K562 (cell line): Measurements from ENCODE around the gene WSCD2. TPM values are rescaled to one million over a fixed set of nuclear protein-coding genes. Genes with fewer than 3 reads are reported as not detected.

ENCODE experiments used
- ATAC-seq: fragments of 200-7000 bp; cut with Tn5 transposase; 3 replicates; pipeline ENCODE4 v1.9.1; 2020; ENCODE audit warnings: moderate library complexity
- BruUV-seq: library from RNA; stranded (reverse); fragments of 400-500 nt; replicated peaks from 2 replicates; lab custom pipeline; 2021; lab: Mats Ljungman, UMichigan
- CTCF ChIA-PET: fragments of 300-600 bp; formaldehyde crosslinking; extraction: SDS; loops from one replicate; lab custom pipeline; 2021; ENCODE audit warnings: low intra/inter-chr PET ratio; lab: Yijun Ruan, JAX
- POLR2A ChIA-PET: fragments of 300-600, 350-650 bp; sonication (Branson Sonifier 250); formaldehyde crosslinking; extraction: SDS; loops from one replicate; lab custom pipeline; 2021; ENCODE audit warnings: antibody characterized with exemption, inconsistent platforms; lab: Yijun Ruan, JAX
- DNase-seq, 4 experiments: peaks; one replicate each; pipeline versions ENCODE4 v3.0.0 to v3.0.0-alpha.2; 2011 to 2018; ENCODE audit warnings: low spot score in 3 of 4, mixed read lengths in 3 of 4; ENCODE audit errors: extremely low read depth in 1 of 4
- FAIRE-seq: peaks from 2 replicates; lab custom pipeline; 2011; peaks lifted over from hg19 to GRCh38; lab: Jason Lieb, UNC
- H2AFZ ChIP-seq: 2 replicates; pipeline ENCODE4 v1.6.0; 2011; ENCODE audit warnings: low read depth, low read length, control low read depth, inconsistent platforms
- H3K27ac ChIP-seq: fragments of 200-600 bp; 3 replicates; pipeline ENCODE4 v1.8.0; 2011; ENCODE audit warnings: low read depth, mild to moderate bottlenecking, control low read depth, inconsistent platforms, low read length, moderate library complexity, mixed read lengths; ENCODE audit errors: extremely low read depth
- H3K27me3 ChIP-seq, 2 experiments: fragments of 300-600 bp in 1 of 2; 2 replicates in 1 of 2; 3 replicates in 1 of 2; pipeline versions ENCODE4 v1.6.0 to v1.8.0; 2011; ENCODE audit warnings: inconsistent platforms in 2 of 2, low read length in 2 of 2, mild to moderate bottlenecking in 1 of 2, mixed read lengths in 1 of 2, moderate library complexity in 1 of 2; ENCODE audit not compliant: control insufficient read depth in 2 of 2, insufficient read depth in 2 of 2
- H3K36me3 ChIP-seq: fragments of 300-600 bp; 3 replicates; pipeline ENCODE4 v1.8.0; 2011; ENCODE audit warnings: mild to moderate bottlenecking, low read length, inconsistent platforms; ENCODE audit not compliant: control insufficient read depth, insufficient read depth
- H3K4me1 ChIP-seq, 2 experiments: fragments of 200-600 bp in 1 of 2; replicated peaks in 1 of 2; 2 replicates in 1 of 2; 3 replicates in 1 of 2; pipeline versions ENCODE4 v1.5.1 to v1.8.0; 2011; ENCODE audit warnings: inconsistent platforms in 2 of 2, low read length in 2 of 2, mild to moderate bottlenecking in 1 of 2, mixed read lengths in 1 of 2, moderate library complexity in 1 of 2; ENCODE audit not compliant: control insufficient read depth in 2 of 2, insufficient read depth in 2 of 2
- H3K4me2 ChIP-seq: 2 replicates; pipeline ENCODE4 v1.6.1; 2011; ENCODE audit warnings: low read length, control low read depth, inconsistent platforms, mixed read lengths; ENCODE audit not compliant: insufficient read depth
- H3K4me3 ChIP-seq: fragments of 200-600 bp; sonication (generic), shearing (Covaris generic); 2 replicates; pipeline ENCODE4 v1.5.1; 2016; ENCODE audit warnings: control low read depth, inconsistent platforms
- H3K79me2 ChIP-seq: fragments of 200-600 bp; 3 replicates; pipeline ENCODE4 v1.8.0; 2011; ENCODE audit warnings: low read length, inconsistent platforms; ENCODE audit not compliant: control insufficient read depth, insufficient read depth
- H3K9ac ChIP-seq, 2 experiments: 2 replicates each; pipeline versions ENCODE4 v1.6.0 to v1.6.1; 2011; ENCODE audit warnings: low read depth in 2 of 2, low read length in 2 of 2, control low read depth in 1 of 2, inconsistent platforms in 1 of 2, mild to moderate bottlenecking in 1 of 2, mixed read lengths in 1 of 2; ENCODE audit not compliant: insufficient read depth in 1 of 2
- H3K9me1 ChIP-seq: one replicate; pipeline ENCODE4 v1.6.0; 2011; ENCODE audit warnings: inconsistent platforms, mild to moderate bottlenecking, low read length, moderate library complexity; ENCODE audit not compliant: control insufficient read depth, insufficient read depth
- H3K9me3 ChIP-seq: replicated peaks from 2 replicates; pipeline ENCODE4 v1.5.1; 2011; ENCODE audit warnings: low read depth, low read length, inconsistent platforms; ENCODE audit not compliant: control insufficient read depth, insufficient read depth
- H4K20me1 ChIP-seq: replicated peaks from 2 replicates; pipeline ENCODE4 v1.6.1; 2011; ENCODE audit warnings: low read length, inconsistent platforms, mixed read lengths; ENCODE audit not compliant: control insufficient read depth, insufficient read depth
- BHLHE40 ChIP-seq: IDR thresholded peaks from 2 replicates; pipeline ENCODE4 v1.6.1; 2011; ENCODE audit warnings: low read length, improper control_type of control experiment
- BMI1 ChIP-seq: fragments of 150-350 bp; IDR thresholded peaks from 2 replicates; pipeline ENCODE4 v1.6.1; 2014; ENCODE audit warnings: low read length
- CBFA2T3 ChIP-seq: fragments of 450-650 bp; IDR thresholded peaks from 2 replicates; pipeline ENCODE4 v1.6.1; 2017
- CBFB ChIP-seq: sonication (generic); formaldehyde crosslinking; IDR thresholded peaks from 2 replicates; pipeline ENCODE4 v1.4.0; 2020; ENCODE audit warnings: mild to moderate bottlenecking, missing genetic modification reagents
- CEBPB ChIP-seq: fragments of 450-650 bp; IDR thresholded peaks from 2 replicates; pipeline ENCODE4 v1.6.1; 2016; ENCODE audit warnings: missing genetic modification characterization, missing compliant biosample characterization
- CUX1 ChIP-seq: fragments of 200-800 bp; sonication (Bioruptor generic); IDR thresholded peaks from 2 replicates; pipeline ENCODE4 v1.6.1; 2016; ENCODE audit warnings: missing genetic modification characterization, missing compliant biosample characterization
- ELF1 ChIP-seq: fragments of 200-800 bp; sonication (Bioruptor generic); IDR thresholded peaks from 2 replicates; pipeline ENCODE4 v1.6.1; 2016; ENCODE audit warnings: missing genetic modification characterization, missing compliant biosample characterization
- FOXJ3 ChIP-seq: sonication (generic); formaldehyde crosslinking; IDR thresholded peaks from 2 replicates; pipeline ENCODE4 v1.4.0; 2020; ENCODE audit warnings: mild to moderate bottlenecking, missing genetic modification reagents
- SMARCC2 ChIP-seq: fragments of 450-650 bp; IDR thresholded peaks from 2 replicates; pipeline ENCODE4 v1.6.1; 2017; ENCODE audit warnings: antibody characterized with exemption, moderate library complexity, mild to moderate bottlenecking, low read depth
- STAG1 ChIP-seq: sonication (generic); formaldehyde crosslinking; IDR thresholded peaks from 2 replicates; pipeline ENCODE4 v1.5.0; 2020; ENCODE audit warnings: missing genetic modification reagents, borderline replicate concordance
- TRIM28 ChIP-seq: fragments of 450-650 bp; IDR thresholded peaks from 2 replicates; pipeline ENCODE4 v1.6.1; 2017
- ZKSCAN1 ChIP-seq: fragments of 150-350 bp; IDR thresholded peaks from 2 replicates; pipeline ENCODE4 v1.6.1; 2016; ENCODE audit warnings: low read depth, low read length
- ZNF121 ChIP-seq: sonication (generic); formaldehyde crosslinking; conservative IDR thresholded peaks from 2 replicates; pipeline ENCODE4 v1.8.0; 2022; ENCODE audit warnings: missing genetic modification reagents
- WGBS: fragments of 100-300 bp; shearing (Covaris generic); methylation state at CpG from one replicate; pipeline ENCODE4 v1.1.6; 2016; ENCODE audit warnings: low coverage, mixed read lengths; ENCODE audit not compliant: insufficient coverage; ENCODE audit errors: missing lambda C conversion rate; 5-methylcytosine and 5-hydroxymethylcytosine counted together
- in situ Hi-C: fragments of 300-500 bp; cut with MboI; formaldehyde crosslinking; loops from 4 replicates; pipeline ENCODE4 v1.15.0; 2018; ENCODE audit warnings: inconsistent platforms, mixed read lengths
- intact Hi-C: fragments of 100-400 bp; cut with micrococcal nuclease; formaldehyde crosslinking; loops from 2 replicates; pipeline ENCODE4 v1.14.2; 2022
- polyA plus RNA-seq, 8 experiments: library from polyadenylated mRNA; depleted of rRNA in 4 of 8; stranded (reverse) in 5 of 8; unstranded in 3 of 8; fragments of >200 nt; fragmentation: Nextera tagmentation in 2 of 8; fragmentation: Illumina TruSeq in 1 of 8; extraction: Ambion mirVana in 2 of 8; extraction: Trizol in 1 of 8; gene quantifications; 2 replicates each; pipeline versions ENCODE4 v1.2.1 to v1.2.3, GENCODE V29; 2011 to 2014; ENCODE audit warnings: inconsistent platforms in 1 of 8, missing spikeins in 1 of 8
- total RNA-seq, 7 experiments: library from RNA; depleted of rRNA in 6 of 7; stranded (reverse); fragments of >200 nt in 6 of 7; fragmentation: Illumina TruSeq in 2 of 7; extraction: Trizol in 2 of 7; gene quantifications; 2 replicates each; pipeline versions ENCODE4 v1.2.1 to v1.2.3, GENCODE V29; 2011 to 2021; ENCODE audit warnings: low replicate concordance in 1 of 7

WSCD2 gene
- total and polyA plus RNA-seq, 9 of the 15 experiments (the other 6 are each of a cell fraction or from before 2014, with no cell fraction given): 0.72 to 14.1 (median 4.0) TPM

GRCh38 chr12:108126212-108126611 lies 2.9 kb upstream of the WSCD2 start:
- no peaks in the 10 kb centered on the region for H3K9me1 ChIP-seq
- no peak for DNase-seq
- in situ Hi-C loops: no loop called here

GRCh38 chr12:108126990-108127501 lies 2.0 kb upstream of the WSCD2 start:
- peaks cover 11% of the 10 kb centered on the region; the same call in 2 of the 3 replicates for H3K79me2 ChIP-seq
- FAIRE-seq: no peak
- in situ Hi-C loops (no loop called here), intact Hi-C loops (loop anchor here (10.0 kb wide), 1 partner anchor 728 kb away; the partner anchor contains the start of gene SSH1)
- ATAC-seq: no peak
- no peak overlapping the region for H3K9ac ChIP-seq
- H3K27ac ChIP-seq: peak overlapping the region; percentile 29; the same call in 1 of the 3 replicates
- no TSS peak for BruUV-seq
- H3K4me1 ChIP-seq: peaks cover 37 to 45% of the 10 kb centered on the region in 2 experiments
- peak overlapping the region; percentile 37 for H2AFZ ChIP-seq
- POLR2A ChIA-PET: interaction anchor here (1.4 kb wide), 1 partner anchor 10 kb away, joined by 3 read pairs; no protein-coding TSS in a partner anchor
- H3K36me3 ChIP-seq: no peaks in the 10 kb centered on the region
- no peaks in the 10 kb centered on the region for H3K9me1 ChIP-seq
- no peak overlapping the region for H3K4me3 ChIP-seq
- 53% methylated on average over 10 of the region's 10 CpGs for WGBS
- CTCF ChIA-PET: no interaction called here
- no peak overlapping the region for H3K4me2 ChIP-seq
- no peak for DNase-seq
- H3K9me3 ChIP-seq: no peaks in the 10 kb centered on the region
- no peaks in the 10 kb centered on the region for H3K27me3 ChIP-seq
- H4K20me1 ChIP-seq: no peaks in the 10 kb centered on the region
- TF ChIP-seq BMI1 (no peak), TRIM28 (no peak), FOXJ3 (no peak), BHLHE40 (no peak), ZNF121 (CRISPR knock-in tag) (no peak), CBFA2T3 (no peak), SMARCC2 (no peak), ELF1 (tag) (no peak), CUX1 (CRISPR knock-in tag) (no peak), STAG1 (CRISPR knock-in tag) (no peak), CEBPB (tag) (no peak)

More at GRCh38 chr12:108126212-108126611, 2.9 kb upstream of the WSCD2 start:
- peaks cover 19% of the 10 kb centered on the region; the same call in 2 of the 3 replicates for H3K79me2 ChIP-seq
- intact Hi-C loops: loop anchor here (10.0 kb wide), 1 partner anchor 729 kb away; the partner anchor contains the start of gene SSH1
- POLR2A ChIA-PET: interaction anchor here (1.4 kb wide), 1 partner anchor 9 kb away, joined by 3 read pairs; no protein-coding TSS in a partner anchor
- no peak overlapping the region for H3K27ac ChIP-seq
- H3K4me2 ChIP-seq: no peak overlapping the region
- peaks cover 35 to 53% of the 10 kb centered on the region in 2 experiments for H3K4me1 ChIP-seq
- no peaks in the 10 kb centered on the region for H4K20me1 ChIP-seq
- no peak overlapping the region for H3K4me3 ChIP-seq
- H2AFZ ChIP-seq: no peak overlapping the region
- H3K27me3 ChIP-seq: no peaks in the 10 kb centered on the region
- H3K9me3 ChIP-seq: no peaks in the 10 kb centered on the region
- TF ChIP-seq CBFB (CRISPR knock-in tag) (no peak), ZKSCAN1 (peak; percentile 97)
- no peak for FAIRE-seq
- no peak overlapping the region for H3K9ac ChIP-seq
- BruUV-seq: no TSS peak
- no peak for ATAC-seq
- CTCF ChIA-PET: no interaction called here
- 88% methylated on average over 1 of the region's 1 CpG for WGBS
- no peaks in the 10 kb centered on the region for H3K36me3 ChIP-seq
